Measurements from ENCODE around the gene CIB2. TPM values are rescaled to one million over a fixed set of nuclear protein-coding genes. Genes with fewer than 3 reads are reported as not detected.

The CIB2 gene
- total and polyA plus RNA-seq, 2 donors (not counting 1 experiment from before 2014, with no cell fraction given), result 0.97 to 3.2 TPM

DNA sequence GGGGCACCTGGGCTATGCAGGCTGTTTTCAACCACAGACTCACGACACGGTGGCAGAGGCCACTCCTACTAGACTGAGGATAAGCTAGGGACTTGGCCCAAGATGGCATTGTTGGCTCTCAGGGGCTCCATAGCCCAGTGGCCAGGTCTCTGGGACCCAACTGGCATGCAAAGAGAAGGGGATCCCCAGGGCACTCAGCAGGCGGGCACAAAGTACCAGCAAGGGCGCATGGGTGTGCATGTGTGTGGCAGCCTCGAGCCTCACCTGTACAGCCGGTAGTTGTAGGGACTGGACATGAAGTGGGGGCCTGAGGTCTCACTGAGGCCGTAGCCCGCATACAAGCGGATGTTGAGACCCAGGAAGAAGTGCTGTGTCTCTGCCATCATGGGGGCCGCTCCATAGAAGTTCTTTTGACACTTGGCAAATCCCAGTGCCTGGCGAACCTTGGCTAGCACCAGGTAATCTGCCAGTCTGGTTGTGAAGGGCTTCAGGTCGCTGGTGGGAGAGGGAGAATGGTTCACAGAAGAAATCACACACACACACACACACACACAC, 48.1 kb upstream of the CIB2 start:
- peaks cover 20% of the 10 kb centered on the region for H3K4me1 Mint-ChIP-seq
- intact Hi-C loops (cut with micrococcal nuclease), result no loop called here

DNA sequence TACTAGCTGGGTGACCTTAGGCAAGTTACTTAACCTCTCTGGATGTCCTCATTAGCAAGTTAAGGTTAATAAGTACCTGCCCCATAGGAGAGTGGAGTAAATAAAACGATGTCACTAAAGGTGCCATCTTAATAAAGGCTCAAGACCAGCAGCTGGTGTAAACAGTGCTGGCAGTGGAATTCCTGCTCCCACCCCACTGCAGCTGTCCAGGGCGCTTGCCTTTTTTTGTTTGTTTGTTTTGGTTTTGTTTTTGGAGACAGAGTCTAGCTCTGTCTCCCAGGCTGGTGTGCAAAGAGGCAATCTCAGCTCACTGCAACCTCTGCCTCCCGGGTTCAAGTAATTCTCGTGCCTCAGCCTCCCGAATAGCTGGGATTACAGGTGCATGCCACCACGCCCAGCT, 46.8 kb upstream of the CIB2 start:
- Mint-ChIP-seq H3K9me3 (ENCODE audit: insufficient read depth) (no peaks in the 10 kb centered on the region), H3K4me3 (no peak overlapping the region), H3K4me1 (peaks cover 33% of the 10 kb centered on the region), H3K27me3 (no peaks in the 10 kb centered on the region), H3K27ac (no peak overlapping the region)
- Histone ChIP-seq H3K9me3 (ENCODE audit: control extremely low read depth in 1 of 3, control insufficient read depth in 2 of 3, insufficient read depth in 1 of 3, low read length in 2 of 3) (peaks cover 0 to 9% (median 0%) of the 10 kb centered on the region in 3 donors), H3K27ac (ENCODE audit: low read length in 2 of 2) (no peak overlapping the region), H4K20me1 (ENCODE audit: control insufficient read depth, insufficient read depth, low read length, poor library complexity, severe bottlenecking) (no peaks in the 10 kb centered on the region), H3K36me3 (replicated peaks in 1 of 2; ENCODE audit: control extremely low read depth in 1 of 2, control insufficient read depth in 1 of 2, extremely low read depth in 1 of 2, insufficient read depth in 2 of 2, low read length in 1 of 2) (no peaks in the 10 kb centered on the region), H3K4me2 (replicated peaks; ENCODE audit: low read depth, low read length, poor library complexity, severe bottlenecking) (no peak overlapping the region), H2AFZ (ENCODE audit: insufficient read depth, low read depth, low read length, poor library complexity, severe bottlenecking) (no peak overlapping the region), H3K27me3 (replicated peaks in 1 of 4; ENCODE audit: control extremely low read depth in 1 of 4, control insufficient read depth in 3 of 4, insufficient read depth in 4 of 4, low read length in 3 of 4) (no peaks in the 10 kb centered on the region), H3K9ac (ENCODE audit: low read length) (no peak overlapping the region), H3K4me1 (ENCODE audit: control insufficient read depth in 2 of 2, insufficient read depth in 2 of 2, low read length in 2 of 2) (peaks cover 23 to 24% of the 10 kb centered on the region in 2 donors), H3K79me2 (ENCODE audit: control insufficient read depth, insufficient read depth, low read length) (no peaks in the 10 kb centered on the region), H3K4me3 (ENCODE audit: control extremely low read depth in 1 of 5, extremely low read depth in 1 of 5, insufficient read depth in 1 of 5, low read depth in 2 of 5, low read length in 4 of 5) (no peak overlapping the region)
- ChIA-PET POLR2A (no interaction called here), CTCF (interaction anchor here (1.1 to 7.7 kb wide), 5 partner anchors 12 to 69 kb away, joined by 3 to 83 read pairs (median 5); partner anchors contain the start of gene IDH3A)
- no peak for DNase-seq
- TF ChIP-seq, protein P1, sequence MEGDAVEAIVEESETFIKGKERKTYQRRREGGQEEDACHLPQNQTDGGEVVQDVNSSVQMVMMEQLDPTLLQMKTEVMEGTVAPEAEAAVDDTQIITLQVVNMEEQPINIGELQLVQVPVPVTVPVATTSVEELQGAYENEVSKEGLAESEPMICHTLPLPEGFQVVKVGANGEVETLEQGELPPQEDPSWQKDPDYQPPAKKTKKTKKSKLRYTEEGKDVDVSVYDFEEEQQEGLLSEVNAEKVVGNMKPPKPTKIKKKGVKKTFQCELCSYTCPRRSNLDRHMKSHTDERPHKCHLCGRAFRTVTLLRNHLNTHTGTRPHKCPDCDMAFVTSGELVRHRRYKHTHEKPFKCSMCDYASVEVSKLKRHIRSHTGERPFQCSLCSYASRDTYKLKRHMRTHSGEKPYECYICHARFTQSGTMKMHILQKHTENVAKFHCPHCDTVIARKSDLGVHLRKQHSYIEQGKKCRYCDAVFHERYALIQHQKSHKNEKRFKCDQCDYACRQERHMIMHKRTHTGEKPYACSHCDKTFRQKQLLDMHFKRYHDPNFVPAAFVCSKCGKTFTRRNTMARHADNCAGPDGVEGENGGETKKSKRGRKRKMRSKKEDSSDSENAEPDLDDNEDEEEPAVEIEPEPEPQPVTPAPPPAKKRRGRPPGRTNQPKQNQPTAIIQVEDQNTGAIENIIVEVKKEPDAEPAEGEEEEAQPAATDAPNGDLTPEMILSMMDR (IDR thresholded peaks at IDR 0.05), result no peak
- no peak for TF ChIP-seq EZH2 (IDR thresholded peaks at IDR 0.05; ENCODE audit: borderline replicate concordance, insufficient read depth, low read depth, low read length, poor library complexity, severe bottlenecking)
- ATAC-seq (ENCODE audit: low read depth), result no peak
- 98% methylated on average over 4 of the region's 6 CpGs for WGBS (ENCODE audit: insufficient coverage)
- intact Hi-C loops (cut with micrococcal nuclease), result no loop called here

More for the DNA sequence above, 48.1 kb upstream of the CIB2 start:
- no peak for DNase-seq
- H3K79me2 ChIP-seq (ENCODE audit: control insufficient read depth, insufficient read depth, low read length), result no peaks in the 10 kb centered on the region
- Mint-ChIP-seq H3K9me3 (ENCODE audit: insufficient read depth) (no peaks in the 10 kb centered on the region), H3K27ac (no peak overlapping the region), H3K27me3 (no peaks in the 10 kb centered on the region), H3K4me3 (no peak overlapping the region)
- no peak for TF ChIP-seq EZH2 (IDR thresholded peaks at IDR 0.05; ENCODE audit: borderline replicate concordance, insufficient read depth, low read depth, low read length, poor library complexity, severe bottlenecking)
- TF ChIP-seq, protein P1 (IDR thresholded peaks at IDR 0.05), result no peak
- no peak overlapping the region for H3K4me2 ChIP-seq (replicated peaks; ENCODE audit: low read depth, low read length, poor library complexity, severe bottlenecking)
- H4K20me1 ChIP-seq (ENCODE audit: control insufficient read depth, insufficient read depth, low read length, poor library complexity, severe bottlenecking), result no peaks in the 10 kb centered on the region
- no peaks in the 10 kb centered on the region for H3K36me3 ChIP-seq (replicated peaks in 1 of 2; ENCODE audit: control extremely low read depth in 1 of 2, control insufficient read depth in 1 of 2, extremely low read depth in 1 of 2, insufficient read depth in 2 of 2, low read length in 1 of 2)
- 90% methylated on average over 9 of the region's 12 CpGs for WGBS (ENCODE audit: insufficient coverage)
- no peak for ATAC-seq (ENCODE audit: low read depth)
- POLR2A ChIA-PET, result no interaction called here
- no peaks in the 10 kb centered on the region for H3K27me3 ChIP-seq (replicated peaks in 1 of 4; ENCODE audit: control extremely low read depth in 1 of 4, control insufficient read depth in 3 of 4, insufficient read depth in 4 of 4, low read length in 3 of 4)
- H3K9ac ChIP-seq (ENCODE audit: low read length), result no peak overlapping the region
- H3K9me3 ChIP-seq (ENCODE audit: control extremely low read depth in 1 of 3, control insufficient read depth in 2 of 3, insufficient read depth in 1 of 3, low read length in 2 of 3), result no peaks in the 10 kb centered on the region
- H2AFZ ChIP-seq (ENCODE audit: insufficient read depth, low read depth, low read length, poor library complexity, severe bottlenecking), result no peak overlapping the region
- CTCF ChIA-PET, result interaction anchor here (1.9 to 7.7 kb wide), 2 partner anchors 16 to 71 kb away, joined by 6 to 83 read pairs; no protein-coding TSS in a partner anchor
- no peak overlapping the region for H3K4me3 ChIP-seq (ENCODE audit: control extremely low read depth in 1 of 5, extremely low read depth in 1 of 5, insufficient read depth in 1 of 5, low read depth in 2 of 5, low read length in 4 of 5)
- H3K4me1 ChIP-seq (ENCODE audit: control insufficient read depth in 2 of 2, insufficient read depth in 2 of 2, low read length in 2 of 2), result peaks cover 10 to 11% of the 10 kb centered on the region in 2 donors
- no peak overlapping the region for H3K27ac ChIP-seq (ENCODE audit: low read length in 2 of 2)
